Neutrophil (primary cell): ENCODE measurements around the gene KRT72.

Experiments used
- H3K27ac ChIP-seq: fragments of 200-600 bp; sonication (generic); 2 replicates; pipeline ENCODE4 v1.5.1; 2016; ENCODE audit warnings: mild to moderate bottlenecking, moderate library complexity
- H3K27me3 ChIP-seq: fragments of 200-600 bp; sonication (generic); 2 replicates; pipeline ENCODE4 v1.6.0; 2016; ENCODE audit warnings: mild to moderate bottlenecking
- H3K36me3 ChIP-seq: fragments of 200-600 bp; sonication (generic); 2 replicates; pipeline ENCODE4 v1.5.1; 2017
- H3K4me1 ChIP-seq, 2 experiments: fragments of 200-600 bp in 1 of 2; sonication (generic) in 1 of 2; 1 replicate in 1 of 2; 2 replicates in 1 of 2; pipeline versions ENCODE4 v1.5.1 to v1.6.1; 2013 to 2016; ENCODE audit warnings: low read depth in 1 of 2, low read length in 1 of 2, mild to moderate bottlenecking in 1 of 2, moderate library complexity in 1 of 2; ENCODE audit not compliant: control insufficient read depth in 1 of 2, insufficient read depth in 1 of 2
- H3K4me3 ChIP-seq, 2 experiments: fragments of 200-600 bp in 1 of 2; sonication (generic) in 1 of 2; 1 replicate in 1 of 2; 2 replicates in 1 of 2; pipeline ENCODE4 v1.5.1; 2013 to 2016; ENCODE audit warnings: low read depth in 1 of 2, low read length in 1 of 2, mild to moderate bottlenecking in 1 of 2, moderate library complexity in 1 of 2
- H3K9me3 ChIP-seq: fragments of 200-600 bp; sonication (generic); 2 replicates; pipeline ENCODE4 v1.5.1; 2016
- CTCF ChIP-seq: fragments of 200-600 bp; sonication (generic); IDR thresholded peaks from 2 replicates; pipeline ENCODE4 v1.5.1; 2016; ENCODE audit warnings: antibody characterized with exemption

KRT72 gene

GRCh38 chr12:52578469-52578868, 22.8 kb downstream of the KRT72 start:
- H3K9me3 ChIP-seq = no peaks in the 10 kb centered on the region
- no peaks in the 10 kb centered on the region for H3K27me3 ChIP-seq
- no peaks in the 10 kb centered on the region for H3K36me3 ChIP-seq
- H3K4me3 ChIP-seq = no peak overlapping the region
- H3K4me1 ChIP-seq = no peaks in the 10 kb centered on the region
- no peak overlapping the region for H3K27ac ChIP-seq
- TF ChIP-seq CTCF = no peak

- TF ChIP-seq CTCF = no peak
- Histone ChIP-seq H3K36me3 (no peaks in the 10 kb centered on the region), H3K27ac (no peak overlapping the region), H3K4me3 (no peak overlapping the region), H3K9me3 (no peaks in the 10 kb centered on the region), H3K4me1 (no peaks in the 10 kb centered on the region), H3K27me3 (no peaks in the 10 kb centered on the region)
Observed at GRCh38 chr12:52577316-52577715, 23.9 kb downstream of the KRT72 start.

- Histone ChIP-seq H3K36me3 (no peaks in the 10 kb centered on the region), H3K27me3 (no peaks in the 10 kb centered on the region), H3K27ac (no peak overlapping the region), H3K9me3 (no peaks in the 10 kb centered on the region), H3K4me1 (no peaks in the 10 kb centered on the region), H3K4me3 (no peak overlapping the region)
- TF ChIP-seq CTCF = no peak
Observed at GRCh38 chr12:52575948-52576347, 25.3 kb downstream of the KRT72 start.

- no peak for TF ChIP-seq CTCF
- H3K27me3 ChIP-seq = no peaks in the 10 kb centered on the region
- no peaks in the 10 kb centered on the region for H3K36me3 ChIP-seq
- H3K27ac ChIP-seq = no peak overlapping the region
- H3K4me1 ChIP-seq = no peaks in the 10 kb centered on the region
- no peak overlapping the region for H3K4me3 ChIP-seq
- no peaks in the 10 kb centered on the region for H3K9me3 ChIP-seq
Observed at GRCh38 chr12:52575256-52575655, 26.0 kb downstream of the KRT72 start.

- no peak for TF ChIP-seq CTCF
- Histone ChIP-seq H3K27me3 (no peaks in the 10 kb centered on the region), H3K9me3 (no peaks in the 10 kb centered on the region)
Observed at GRCh38 chr12:52573743-52574142, 27.5 kb downstream of the KRT72 start, which contains the start of gene KRT74. KRT74 (minus strand) TSS chr12:52573843; CDS start chr12:52573777, 66 bp downstream.

GRCh38 chr12:52573306-52573705, 28.0 kb downstream of the KRT72 start:
- Histone ChIP-seq H3K36me3 (no peaks in the 10 kb centered on the region), H3K4me3 (no peak overlapping the region), H3K9me3 (no peaks in the 10 kb centered on the region), H3K27ac (no peak overlapping the region), H3K4me1 (no peaks in the 10 kb centered on the region), H3K27me3 (no peaks in the 10 kb centered on the region)
- TF ChIP-seq CTCF = no peak

More at GRCh38 chr12:52573743-52574142, 27.5 kb downstream of the KRT72 start, which contains the start of gene KRT74:
- H3K4me3 ChIP-seq = no peak within 1 kb of the TSS
- H3K27ac ChIP-seq = no peak within 1 kb of the TSS
- no peaks in the 10 kb centered on the region for H3K36me3 ChIP-seq
- no peaks in the 10 kb centered on the region for H3K4me1 ChIP-seq
